Kidney epithelial cell (primary cell): ENCODE measurements around the gene KCNMA1. TPM values are rescaled to one million over a fixed set of nuclear protein-coding genes. Genes with fewer than 3 reads are reported as not detected.

Source experiments
- DNase-seq: peaks from one replicate; pipeline ENCODE4 v3.0.0-alpha.2; 2010; ENCODE audit warnings: low read depth
- H3K27me3 ChIP-seq: 2 replicates; pipeline ENCODE4 v1.6.0; 2011; ENCODE audit warnings: low read length; ENCODE audit not compliant: control insufficient read depth, insufficient read depth
- H3K36me3 ChIP-seq: 2 replicates; pipeline ENCODE4 v1.5.1; 2011; ENCODE audit warnings: low read length; ENCODE audit not compliant: control insufficient read depth, insufficient read depth
- H3K4me3 ChIP-seq: 2 replicates; pipeline ENCODE4 v1.5.1; 2011; ENCODE audit warnings: low read depth, mild to moderate bottlenecking, control low read depth, low read length
- CTCF ChIP-seq: IDR thresholded peaks from 2 replicates; pipeline ENCODE4 v1.5.1; 2011; ENCODE audit warnings: mild to moderate bottlenecking, moderate library complexity, low read length, control low read depth, inconsistent platforms; ENCODE audit not compliant: insufficient read depth, poor library complexity, severe bottlenecking
- total RNA-seq: library from RNA; depleted of rRNA; stranded (reverse); fragments of >200 nt; gene quantifications from 2 replicates; pipeline ENCODE4 v1.2.3, GENCODE V29; 2015

The KCNMA1 gene
- total RNA-seq, 1 donor from 2014 or later = 18.9 TPM

- TF ChIP-seq CTCF = no peak
- DNase-seq = no peak
- no peaks in the 10 kb centered on the region for H3K27me3 ChIP-seq
- H3K4me3 ChIP-seq = no peak overlapping the region
- no peaks in the 10 kb centered on the region for H3K36me3 ChIP-seq
These were observed 37.0 kb downstream of the KCNMA1 start for GRCh38 chr10:77600640-77601039.

- no peak for DNase-seq
- no peak for TF ChIP-seq CTCF
- Histone ChIP-seq H3K4me3 (no peak overlapping the region), H3K27me3 (no peaks in the 10 kb centered on the region), H3K36me3 (no peaks in the 10 kb centered on the region)
These were observed 38.0 kb downstream of the KCNMA1 start for GRCh38 chr10:77599651-77600050.

GRCh38 chr10:77598606-77599005 is 39.0 kb downstream of the KCNMA1 start:
- H3K36me3 ChIP-seq = no peaks in the 10 kb centered on the region
- H3K27me3 ChIP-seq = no peaks in the 10 kb centered on the region
- H3K4me3 ChIP-seq = no peak overlapping the region
- no peak for TF ChIP-seq CTCF
- DNase-seq = no peak

GRCh38 chr10:77597560-77597959 is 40.0 kb downstream of the KCNMA1 start:
- H3K4me3 ChIP-seq = no peak overlapping the region
- H3K27me3 ChIP-seq = no peaks in the 10 kb centered on the region
- H3K36me3 ChIP-seq = no peaks in the 10 kb centered on the region
- no peak for TF ChIP-seq CTCF
- no peak for DNase-seq

- H3K4me3 ChIP-seq = no peak overlapping the region
- no peaks in the 10 kb centered on the region for H3K27me3 ChIP-seq
- TF ChIP-seq CTCF = no peak
- no peaks in the 10 kb centered on the region for H3K36me3 ChIP-seq
- DNase-seq = no peak
These were observed 43.2 kb downstream of the KCNMA1 start for GRCh38 chr10:77594471-77594783.

- TF ChIP-seq CTCF = no peak
- no peak for DNase-seq
- Histone ChIP-seq H3K36me3 (no peaks in the 10 kb centered on the region), H3K4me3 (no peak overlapping the region), H3K27me3 (no peaks in the 10 kb centered on the region)
These were observed 43.7 kb downstream of the KCNMA1 start for GRCh38 chr10:77593771-77594470.
